GM18873 (cell line): ENCODE data around the gene MCF2L2.
A peak's percentile ranks its signal among the peaks of the same experiment; 100 is the strongest.

Experiments
- ATAC-seq: cut with Tn5 transposase; IDR thresholded peaks from one replicate; pipeline ENCODE4 v1.9.1; 2021; ENCODE audit warnings: mild to moderate bottlenecking, moderate library complexity, moderate number of reproducible peaks; ENCODE audit not compliant: unreplicated experiment, low FRiP score

Gene MCF2L2

DNA sequence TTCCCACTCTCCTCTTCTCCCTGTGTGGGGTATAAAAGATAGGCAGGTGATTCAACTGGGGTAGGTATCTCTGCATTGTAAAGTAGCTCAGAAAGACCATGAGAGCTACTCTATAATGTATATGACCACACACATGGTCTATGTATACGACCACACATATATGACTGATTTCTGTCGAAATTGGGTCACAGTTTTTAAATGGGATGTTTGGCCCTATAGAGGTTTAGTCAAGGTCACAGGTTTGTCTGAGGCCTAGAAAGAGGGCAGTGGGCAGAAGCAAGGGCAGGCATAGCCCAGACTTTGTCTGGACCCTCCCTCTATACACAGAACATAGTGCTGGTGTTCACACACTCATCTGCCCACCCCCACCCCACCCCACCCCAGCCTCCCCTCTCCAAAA lies 270.3 kb downstream of the MCF2L2 start:
- peak; percentile 11 for ATAC-seq

DNA sequence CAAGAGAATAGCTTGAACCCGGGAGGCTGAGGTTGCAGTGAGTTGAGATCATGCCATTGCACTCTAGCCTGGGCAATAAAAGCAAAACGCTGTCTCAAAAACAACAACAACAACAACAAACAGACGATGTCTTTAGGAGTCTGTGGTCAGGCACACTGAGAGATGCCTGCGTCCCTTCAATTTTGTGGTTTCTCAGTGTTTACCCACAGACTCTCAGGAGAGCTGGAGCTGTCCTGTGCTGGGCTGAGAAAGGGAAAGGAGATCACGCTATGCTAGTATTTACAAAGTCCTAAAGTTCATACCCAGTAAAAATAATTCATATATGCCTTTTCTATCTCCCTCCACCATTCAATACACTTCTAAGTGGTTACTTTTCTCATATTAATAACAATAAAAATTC lies 272.2 kb downstream of the MCF2L2 start:
- ATAC-seq: no peak

DNA sequence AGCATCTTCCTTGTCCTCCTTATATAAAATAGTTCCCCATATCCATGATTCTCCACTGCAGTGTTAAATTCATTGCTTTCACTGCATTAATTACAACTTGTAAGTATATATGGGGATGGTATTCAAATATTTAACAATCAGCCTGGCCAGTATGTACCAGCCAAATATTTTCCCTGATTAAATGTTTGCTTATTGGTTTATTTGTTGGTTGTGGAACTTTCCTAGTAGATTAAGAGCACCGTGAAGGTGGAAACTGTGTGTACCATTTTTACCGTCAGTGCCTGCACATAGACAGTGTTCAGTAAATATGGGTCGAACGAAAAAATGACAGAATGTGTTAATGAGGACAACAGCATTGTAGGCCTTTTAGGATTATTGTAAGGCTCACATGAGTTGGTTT lies 272.9 kb downstream of the MCF2L2 start:
- no peak for ATAC-seq

DNA sequence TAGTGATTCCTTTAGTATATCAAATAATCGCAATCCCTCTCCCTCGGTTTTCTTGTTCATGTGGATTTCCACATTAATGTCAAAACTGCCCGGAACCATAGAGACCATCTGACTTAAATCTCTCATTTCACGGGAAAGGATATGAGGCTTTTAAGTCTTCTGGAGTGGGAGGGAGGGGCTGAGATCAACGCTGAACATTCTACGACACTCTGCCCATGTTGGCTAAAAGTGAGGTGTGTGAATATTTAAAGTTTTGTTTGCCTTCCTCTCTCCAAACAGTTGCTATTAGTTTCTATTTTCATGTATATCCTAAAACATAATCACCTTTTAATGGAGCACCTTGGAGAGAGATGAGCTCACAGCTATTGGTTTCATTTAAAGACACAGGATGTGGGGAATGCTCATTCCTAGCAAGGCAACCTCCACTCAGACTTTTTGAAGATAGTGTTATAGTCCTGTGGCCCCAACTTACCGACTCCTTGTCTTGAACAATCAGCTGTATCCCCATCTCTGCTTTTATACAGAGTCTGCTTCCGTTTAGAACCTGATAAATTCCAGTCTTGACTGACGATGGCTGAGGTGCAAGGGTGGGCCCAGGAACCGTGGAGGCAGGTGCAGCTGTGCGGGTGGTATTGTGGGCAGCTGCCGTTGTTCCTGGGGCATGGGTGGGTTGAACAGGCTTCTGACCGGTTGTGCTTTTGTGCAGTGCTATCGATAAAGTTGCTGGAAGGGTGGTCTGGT lies 275.0 kb downstream of the MCF2L2 start:
- no peak for ATAC-seq

DNA sequence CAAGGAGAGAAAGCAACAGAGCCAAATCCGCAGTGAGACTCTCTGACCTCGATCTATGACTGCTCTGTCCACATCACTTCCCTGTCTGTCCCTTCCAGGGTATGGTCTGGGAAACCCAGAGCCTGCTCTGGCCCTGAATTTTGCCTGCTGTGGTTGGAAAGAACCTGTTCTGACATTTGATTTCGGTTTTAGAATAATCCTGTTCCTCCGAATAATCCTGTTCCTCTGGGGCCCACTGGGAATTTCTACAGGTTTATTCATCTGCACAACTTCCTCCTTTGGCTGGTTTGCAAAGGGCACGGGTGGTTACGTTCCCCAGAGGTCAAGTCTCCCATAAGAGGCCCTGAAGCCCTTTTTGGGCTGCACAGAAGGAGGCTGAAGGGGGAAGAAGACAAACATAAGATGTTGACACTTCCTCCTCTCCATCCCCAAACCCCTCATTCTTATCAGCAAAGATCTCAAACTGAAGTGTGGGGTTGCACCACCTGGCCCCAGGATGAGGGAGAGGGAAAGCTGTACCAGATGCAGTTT lies 276.5 kb downstream of the MCF2L2 start:
- ATAC-seq: no peak

DNA sequence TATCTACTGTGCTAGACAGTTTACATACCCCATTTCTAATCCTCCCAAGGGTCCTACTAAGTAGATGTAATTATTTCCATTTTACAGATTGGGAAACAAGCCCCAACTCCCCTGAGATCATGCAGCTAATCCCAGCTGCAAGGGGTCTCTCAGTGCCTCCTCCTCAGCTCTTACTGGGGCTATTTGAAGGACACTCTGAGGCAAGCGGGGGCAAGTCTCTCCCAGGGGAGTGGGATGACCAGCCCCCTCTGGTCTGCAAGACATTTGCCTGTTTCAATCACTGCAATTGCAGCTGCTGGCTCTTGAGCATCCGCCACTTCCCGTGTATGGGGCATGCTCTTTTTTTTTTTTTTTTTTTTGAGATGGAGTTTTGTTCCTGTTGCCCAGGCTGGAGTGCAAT lies 277.3 kb downstream of the MCF2L2 start:
- no peak for ATAC-seq

DNA sequence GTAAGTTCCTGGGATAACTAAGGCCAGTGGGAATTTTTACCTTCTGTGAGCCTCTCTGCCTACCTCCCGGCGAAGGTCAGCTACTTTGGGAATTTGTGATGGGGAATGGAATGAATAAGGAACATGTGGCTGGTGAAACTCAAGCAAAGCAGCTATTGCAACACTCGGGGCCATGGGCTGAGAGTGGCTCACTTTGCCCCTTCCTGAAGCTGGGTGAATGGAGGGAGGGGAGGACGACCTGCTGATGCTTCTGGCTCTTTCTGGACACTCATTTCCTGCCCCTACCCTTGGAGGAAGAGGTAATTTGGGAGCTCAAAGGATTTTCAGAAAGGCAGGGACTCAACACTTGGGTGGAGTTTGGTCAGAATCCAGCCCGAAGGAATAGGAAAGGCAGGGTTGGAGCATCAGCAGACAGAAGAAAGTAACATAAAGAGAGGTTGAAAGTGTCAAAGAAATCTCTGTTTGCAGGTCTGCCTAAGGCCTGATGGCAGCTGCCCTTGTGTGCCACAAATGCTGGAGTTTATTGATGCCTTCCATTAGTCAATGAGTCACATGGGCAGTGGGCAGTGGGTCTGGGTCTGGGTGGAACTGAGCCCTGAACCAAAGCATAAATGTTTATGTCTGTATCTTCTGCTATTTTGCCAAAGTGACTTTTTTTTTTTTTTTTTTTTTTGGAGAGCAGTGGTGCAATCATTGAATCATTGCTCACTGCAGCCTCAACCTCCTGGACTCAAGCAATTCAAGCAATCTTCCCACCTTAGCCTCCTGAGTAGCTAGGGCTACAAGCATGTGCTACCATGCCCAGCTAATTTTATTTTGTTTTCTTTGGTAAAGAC lies 278.3 kb downstream of the MCF2L2 start:
- ATAC-seq: no peak

DNA sequence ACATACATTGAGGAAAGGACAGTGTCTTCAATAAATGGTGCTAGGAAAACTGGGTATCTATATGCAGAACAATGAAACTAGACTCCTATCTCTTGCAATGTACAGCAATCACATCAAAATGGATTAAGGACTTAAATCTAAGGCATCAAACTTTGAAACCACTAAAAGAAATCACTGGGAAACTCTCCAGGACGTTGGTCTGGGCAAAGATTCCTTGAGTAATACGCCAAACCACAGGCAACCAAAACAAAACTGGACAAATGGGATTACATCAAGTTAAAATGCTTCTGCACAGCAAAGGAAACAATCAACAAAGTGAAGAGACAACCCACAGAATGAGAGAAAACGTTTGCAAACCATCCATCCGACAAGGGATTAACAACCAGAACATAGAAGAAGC lies 280.4 kb downstream of the MCF2L2 start:
- no peak for ATAC-seq

DNA sequence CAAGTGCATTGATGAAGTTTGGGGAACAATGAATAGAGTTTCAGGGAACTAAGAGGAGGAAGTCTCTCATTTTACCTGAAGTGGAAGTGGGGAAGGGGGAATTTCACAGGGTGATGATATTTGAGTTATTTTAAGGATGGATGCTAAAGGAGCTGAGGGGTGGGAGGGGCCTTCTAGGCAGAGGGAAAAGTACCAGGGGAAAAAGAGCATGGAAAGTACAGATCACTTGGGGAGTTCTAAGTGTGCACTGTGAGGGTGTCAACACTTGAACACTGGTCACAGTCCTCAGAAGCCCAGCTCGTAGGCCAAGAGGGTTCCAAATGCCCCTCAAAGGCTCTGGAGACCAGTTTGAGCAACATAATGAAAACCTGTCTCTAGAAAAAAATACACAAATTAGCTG lies 284.1 kb downstream of the MCF2L2 start:
- no peak for ATAC-seq

DNA sequence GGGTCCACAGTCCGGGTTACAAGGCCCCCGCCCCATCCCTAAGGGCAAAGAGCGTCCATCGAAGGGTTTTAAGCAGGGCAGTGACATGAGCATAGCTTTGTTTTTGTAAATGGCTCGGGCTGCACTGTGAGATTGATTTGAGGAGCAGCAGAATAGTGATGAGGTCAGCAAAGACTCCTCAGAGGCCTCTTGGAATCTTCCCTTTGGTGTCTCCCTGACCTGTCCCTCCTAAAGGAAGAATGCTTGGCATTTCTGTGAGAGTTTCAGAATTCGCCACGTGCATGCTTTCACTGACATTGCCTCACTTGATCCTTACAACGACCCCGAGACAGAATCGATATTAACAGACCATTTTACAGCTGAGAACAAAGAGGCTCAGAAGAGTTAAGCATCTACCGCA lies 286.2 kb downstream of the MCF2L2 start:
- no peak for ATAC-seq

DNA sequence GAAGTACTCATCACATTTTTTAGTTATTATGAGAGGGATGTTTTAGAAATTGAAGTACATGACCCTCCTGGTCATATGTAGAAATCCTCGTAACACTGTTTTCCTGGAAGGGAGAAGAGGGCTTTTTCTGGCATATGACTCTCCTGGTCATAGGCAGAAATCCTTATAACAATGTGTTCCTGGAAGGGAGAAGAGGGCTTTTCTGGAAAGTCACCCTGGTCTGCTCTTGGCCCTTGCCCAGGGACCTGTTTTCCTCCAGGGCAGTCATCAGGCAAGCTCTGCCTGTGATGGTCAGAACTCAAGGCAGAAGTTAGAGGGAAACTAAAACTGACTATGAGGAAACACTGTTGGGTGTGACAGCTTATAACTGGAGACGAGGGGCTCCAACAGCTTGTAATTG lies 293.6 kb downstream of the MCF2L2 start:
- ATAC-seq: no peak

DNA sequence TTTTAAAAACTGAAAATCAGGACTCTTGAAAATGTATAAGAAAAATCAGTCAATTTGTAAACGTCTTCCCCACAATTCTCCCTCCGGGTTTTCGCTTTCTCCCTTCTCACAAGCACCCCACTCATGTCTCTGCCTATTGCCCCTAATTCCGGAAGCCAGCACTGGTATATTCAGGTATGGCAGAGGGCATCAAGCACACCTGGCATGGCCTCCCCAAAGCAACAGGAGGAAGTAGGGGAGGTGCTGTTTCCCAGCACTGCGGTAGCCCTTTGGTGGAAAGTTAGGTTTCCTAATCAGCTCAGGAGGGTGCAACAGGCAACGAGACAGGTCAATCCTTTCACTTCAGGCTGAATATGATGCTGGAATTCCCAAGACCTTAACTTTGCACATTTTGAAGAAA lies 296.0 kb downstream of the MCF2L2 start:
- no peak for ATAC-seq

DNA sequence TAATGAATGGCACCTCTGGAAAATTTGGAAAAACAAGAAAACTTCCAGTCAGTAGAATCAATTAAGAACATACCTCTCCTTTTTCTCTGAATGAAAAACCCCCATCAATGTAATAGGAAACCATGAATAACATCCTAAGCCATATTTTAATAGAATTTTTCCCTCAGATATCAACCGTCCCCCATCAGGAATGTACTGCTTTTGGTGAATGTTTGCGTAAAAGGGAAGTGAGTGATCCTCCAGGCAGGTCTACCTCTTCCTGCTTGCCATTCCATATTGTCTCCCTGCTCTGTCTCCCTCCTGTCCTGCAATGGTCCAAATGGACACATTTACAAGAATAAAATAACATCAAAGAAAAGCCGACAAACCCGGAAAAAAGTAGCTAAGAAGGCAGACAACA lies 296.7 kb downstream of the MCF2L2 start:
- no peak for ATAC-seq

DNA sequence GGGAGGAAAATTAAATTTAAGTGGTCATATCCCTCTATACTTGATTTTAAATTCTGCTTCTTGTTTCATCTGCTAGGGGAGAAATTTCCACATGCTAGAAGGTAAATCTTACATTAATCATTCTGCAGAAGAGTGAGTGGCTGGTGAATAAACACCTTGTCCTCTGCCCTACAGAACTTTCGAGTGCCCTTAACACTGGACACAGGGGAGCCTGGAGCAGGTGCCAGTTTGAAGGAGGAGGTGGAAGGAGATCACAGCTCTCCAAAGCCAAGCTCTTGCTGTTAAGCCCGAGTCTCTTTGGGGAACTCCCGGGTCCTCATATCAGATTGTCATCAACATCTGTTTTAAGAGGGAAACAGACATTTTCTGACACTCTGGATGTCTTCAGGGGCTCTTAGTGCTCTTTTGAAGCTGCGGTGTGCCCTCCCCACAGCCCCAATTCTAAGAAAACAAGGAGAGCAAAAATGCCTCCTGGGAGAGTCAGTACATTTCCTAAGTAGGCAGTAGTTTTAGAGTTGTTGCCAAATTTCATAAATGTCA lies 297.2 kb downstream of the MCF2L2 start:
- ATAC-seq: no peak

DNA sequence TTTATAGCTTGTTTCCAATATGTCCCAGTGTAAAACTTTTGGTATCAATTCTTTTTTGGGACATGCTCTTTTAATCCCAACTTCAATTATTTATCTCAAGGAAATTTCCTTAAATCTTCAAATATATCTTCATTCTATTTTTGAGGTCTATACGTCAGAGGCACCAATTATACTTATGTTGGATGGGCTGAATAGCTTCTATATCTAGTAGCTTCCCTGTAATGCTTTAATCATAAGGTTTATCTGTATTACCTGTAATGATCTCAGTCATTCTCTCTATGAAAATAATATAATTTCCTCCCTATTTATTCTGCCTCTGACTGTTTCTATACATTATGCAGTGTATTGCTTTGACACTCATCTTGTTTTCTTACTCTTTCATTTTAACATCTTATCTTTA lies 299.2 kb downstream of the MCF2L2 start:
- ATAC-seq: no peak

DNA sequence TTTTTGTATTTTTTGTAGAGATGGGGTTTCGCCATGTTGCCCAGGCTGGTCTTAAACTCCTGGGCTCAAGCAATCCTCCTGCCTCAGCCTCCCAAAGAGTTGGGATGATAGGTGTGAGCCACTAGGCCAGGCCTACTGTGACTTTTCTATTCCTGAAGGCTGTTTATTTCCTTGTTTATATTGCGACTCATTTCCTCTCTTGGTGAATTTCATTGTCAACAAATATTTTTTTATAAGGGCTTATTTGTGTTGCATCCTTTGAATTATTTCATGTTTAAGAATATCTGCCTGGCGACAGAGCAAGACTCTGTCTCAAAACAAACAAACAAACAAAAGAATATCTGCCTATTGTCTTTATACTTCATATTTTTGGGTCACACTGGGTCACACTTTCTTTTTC lies 299.7 kb downstream of the MCF2L2 start:
- ATAC-seq: no peak
